Mesenchymal stem cell (in vitro differentiated cells and primary cell): Measurements from ENCODE around the gene MBD3L3. TPM values are rescaled to one million over a fixed set of nuclear protein-coding genes. Genes with fewer than 3 reads are reported as not detected.
"Not testable (repeated sequence)": the region's sequence is repeated elsewhere in the genome, so short reads cannot be mapped to it uniquely, and the experiment has no call there.

Source experiments
- DNase-seq: peaks from one replicate; pipeline ENCODE4 v3.0.0-alpha.2; 2013
- H2AFZ ChIP-seq: one replicate; pipeline ENCODE4 v1.6.1; 2013; ENCODE audit warnings: low read depth, mild to moderate bottlenecking, control low read depth, inconsistent platforms, low read length, moderate library complexity
- H2AK5ac ChIP-seq: 2 replicates; pipeline ENCODE4 v1.6.1; 2013; ENCODE audit warnings: low read length, moderate library complexity, mild to moderate bottlenecking, inconsistent platforms; ENCODE audit not compliant: severe bottlenecking
- H2BK120ac ChIP-seq: one replicate; pipeline ENCODE4 v1.6.1; 2013; ENCODE audit warnings: low read depth, mild to moderate bottlenecking, inconsistent platforms, low read length, moderate library complexity
- H2BK12ac ChIP-seq, 2 experiments: one replicate each; pipeline ENCODE4 v1.6.1; 2013; ENCODE audit warnings: inconsistent platforms in 2 of 2, low read length in 2 of 2, mild to moderate bottlenecking in 2 of 2, moderate library complexity in 2 of 2, control low read depth in 1 of 2
- H2BK15ac ChIP-seq: one replicate; pipeline ENCODE4 v1.6.1; 2013; ENCODE audit warnings: mild to moderate bottlenecking, low read depth, inconsistent platforms; ENCODE audit not compliant: poor library complexity, severe bottlenecking
- H2BK5ac ChIP-seq: 2 replicates; pipeline ENCODE4 v1.6.1; 2013; ENCODE audit warnings: low read depth, mild to moderate bottlenecking, low read length, control low read depth, inconsistent platforms; ENCODE audit not compliant: poor library complexity, severe bottlenecking
- H3K14ac ChIP-seq, 2 experiments: one replicate each; pipeline ENCODE4 v1.6.1; 2013; ENCODE audit warnings: inconsistent platforms in 2 of 2, low read length in 2 of 2, control low read depth in 1 of 2, mild to moderate bottlenecking in 1 of 2, moderate library complexity in 1 of 2
- H3K18ac ChIP-seq, 2 experiments: one replicate each; pipeline ENCODE4 v1.6.1; 2013; ENCODE audit warnings: inconsistent platforms in 2 of 2, low read length in 2 of 2, control low read depth in 1 of 2, low read depth in 1 of 2, mild to moderate bottlenecking in 1 of 2
- H3K23ac ChIP-seq, 2 experiments: one replicate each; pipeline ENCODE4 v1.6.1; 2013; ENCODE audit warnings: inconsistent platforms in 2 of 2, low read length in 2 of 2, mild to moderate bottlenecking in 2 of 2, moderate library complexity in 2 of 2, control low read depth in 1 of 2
- H3K27ac ChIP-seq: 2 replicates; pipeline ENCODE4 v1.5.1; 2013; ENCODE audit warnings: mild to moderate bottlenecking, moderate library complexity, low read length, control low read depth, inconsistent platforms; ENCODE audit not compliant: poor library complexity, severe bottlenecking
- H3K27me3 ChIP-seq, 2 experiments: 2 replicates each; pipeline versions ENCODE4 v1.6.1 to v1.7.0; 2013; ENCODE audit warnings: low read length in 2 of 2, mild to moderate bottlenecking in 2 of 2, moderate library complexity in 2 of 2, control low read depth in 1 of 2, inconsistent platforms in 1 of 2; ENCODE audit not compliant: control insufficient read depth in 1 of 2, insufficient read depth in 1 of 2
- H3K36me3 ChIP-seq, 2 experiments: 2 replicates each; pipeline versions ENCODE4 v1.6.1 to v1.7.0; 2013; ENCODE audit warnings: low read length in 2 of 2, control low read depth in 1 of 2, inconsistent platforms in 1 of 2, low read depth in 1 of 2, mild to moderate bottlenecking in 1 of 2; ENCODE audit not compliant: insufficient read depth in 2 of 2, control insufficient read depth in 1 of 2
- H3K4ac ChIP-seq, 2 experiments: one replicate each; pipeline ENCODE4 v1.6.1; 2013; ENCODE audit warnings: inconsistent platforms in 2 of 2, low read length in 2 of 2, mild to moderate bottlenecking in 2 of 2, moderate library complexity in 2 of 2, control low read depth in 1 of 2, low read depth in 1 of 2
- H3K4me1 ChIP-seq: 2 replicates; pipeline ENCODE4 v1.6.1; 2013; ENCODE audit warnings: low read depth, low read length, control low read depth; ENCODE audit not compliant: control insufficient read depth, insufficient read depth
- H3K4me2 ChIP-seq: 2 replicates; pipeline ENCODE4 v1.6.1; 2013; ENCODE audit warnings: low read length, mild to moderate bottlenecking, inconsistent platforms; ENCODE audit not compliant: poor library complexity, severe bottlenecking
- H3K4me3 ChIP-seq, 2 experiments: 2 replicates each; pipeline versions ENCODE4 v1.5.1 to v1.7.0; 2013; ENCODE audit warnings: low read length in 2 of 2, mild to moderate bottlenecking in 2 of 2, control low read depth in 1 of 2, low read depth in 1 of 2; ENCODE audit not compliant: insufficient read depth in 1 of 2
- H3K79me1 ChIP-seq: replicated peaks from 2 replicates; pipeline ENCODE4 v1.6.1; 2013; ENCODE audit warnings: mild to moderate bottlenecking, control low read depth, low read length, inconsistent platforms; ENCODE audit not compliant: poor library complexity, severe bottlenecking
- H3K9ac ChIP-seq: 2 replicates; pipeline ENCODE4 v1.7.0; 2013; ENCODE audit warnings: mild to moderate bottlenecking, low read length, moderate library complexity
- H3K9me3 ChIP-seq: 2 replicates; pipeline ENCODE4 v1.7.0; 2013; ENCODE audit warnings: mild to moderate bottlenecking, low read length; ENCODE audit not compliant: control insufficient read depth
- H4K8ac ChIP-seq: one replicate; pipeline ENCODE4 v1.6.1; 2013; ENCODE audit warnings: inconsistent platforms, mild to moderate bottlenecking, low read length, moderate library complexity
- H4K91ac ChIP-seq: one replicate; pipeline ENCODE4 v1.6.1; 2013; ENCODE audit warnings: mild to moderate bottlenecking, low read length, inconsistent platforms
- WGBS: methylation state at CpG from one replicate; pipeline ENCODE4 v1.1.7; 2013; ENCODE audit warnings: mixed read lengths; 5-methylcytosine and 5-hydroxymethylcytosine counted together
- polyA plus RNA-seq, 2 experiments: library from polyadenylated mRNA; stranded (reverse); fragments of 200-250 nt; gene quantifications; one replicate each; pipeline ENCODE4 v1.2.3, GENCODE V29; 2013

Gene MBD3L3
- polyA plus RNA-seq (2013, experiment 1 of 2) = not detected
- polyA plus RNA-seq (2013, experiment 2 of 2) = not detected

GRCh38 chr19:7058576-7058975 lies at the start of gene MBD3L3:
MBD3L3 (minus strand) TSS chr19:7058676; CDS start chr19:7058605, 71 bp downstream.
- not testable (repeated sequence) for H3K14ac ChIP-seq, DNase-seq, H2AFZ ChIP-seq, H2BK5ac ChIP-seq, H2BK15ac ChIP-seq, H2BK12ac ChIP-seq, H4K91ac ChIP-seq, H3K9me3 ChIP-seq, H3K4me2 ChIP-seq, H3K4me1 ChIP-seq, H3K4ac ChIP-seq, H3K18ac ChIP-seq, H4K8ac ChIP-seq, H3K36me3 ChIP-seq, H3K27ac ChIP-seq, H3K9ac ChIP-seq, H2BK120ac ChIP-seq, H2AK5ac ChIP-seq, H3K23ac ChIP-seq, H3K27me3 ChIP-seq, H3K79me1 ChIP-seq, H3K4me3 ChIP-seq
- WGBS = no CpG with 5 or more reads among the region's 8 CpGs

- Histone ChIP-seq H2BK5ac (no peak overlapping the region), H2BK12ac (no peak overlapping the region), H2BK15ac (no peak overlapping the region), H4K91ac (peak overlapping the region; percentile 18), H3K4ac (no peak overlapping the region), H3K9me3 (peaks cover 4% of the 10 kb centered on the region), H3K4me3 (no peak overlapping the region), H4K8ac (no peak overlapping the region), H3K18ac (no peak overlapping the region), H3K4me2 (no peak overlapping the region), H3K4me1 (no peaks in the 10 kb centered on the region), H2AFZ (no peak overlapping the region), H3K14ac (no peak overlapping the region), H3K79me1 (no peaks in the 10 kb centered on the region), H3K27ac (no peak overlapping the region), H3K27me3 (peaks cover 4 to 8% of the 10 kb centered on the region in 2 experiments), H3K9ac (no peak overlapping the region), H3K23ac (no peak overlapping the region), H2BK120ac (no peak overlapping the region), H2AK5ac (no peak overlapping the region), H3K36me3 (no peaks in the 10 kb centered on the region)
- WGBS = 80% methylated on average over 10 of the region's 10 CpGs
- DNase-seq = no peak
Observed at GRCh38 chr19:7106711-7107657, 48.5 kb upstream of the MBD3L3 start.

- H3K23ac ChIP-seq = no peak overlapping the region
- no peaks in the 10 kb centered on the region for H3K36me3 ChIP-seq
- no peak overlapping the region for H4K91ac ChIP-seq
- H3K4me1 ChIP-seq = no peaks in the 10 kb centered on the region
- peaks cover 4% of the 10 kb centered on the region for H3K9me3 ChIP-seq
- H4K8ac ChIP-seq = no peak overlapping the region
- no peak overlapping the region for H3K4me2 ChIP-seq
- H3K4me3 ChIP-seq = no peak overlapping the region
- H2BK12ac ChIP-seq = no peak overlapping the region
- H3K18ac ChIP-seq = no peak overlapping the region
- peaks cover 4 to 8% of the 10 kb centered on the region in 2 experiments for H3K27me3 ChIP-seq
- H2AFZ ChIP-seq = no peak overlapping the region
- no peak overlapping the region for H3K4ac ChIP-seq
- no peak overlapping the region for H3K14ac ChIP-seq
- H2BK15ac ChIP-seq = no peak overlapping the region
- no peak overlapping the region for H2AK5ac ChIP-seq
- no peak overlapping the region for H2BK120ac ChIP-seq
- H3K9ac ChIP-seq = no peak overlapping the region
- no peak overlapping the region for H3K27ac ChIP-seq
- no peaks in the 10 kb centered on the region for H3K79me1 ChIP-seq
- H2BK5ac ChIP-seq = no peak overlapping the region
- DNase-seq = no peak
Observed at GRCh38 chr19:7104747-7105447, 46.4 kb upstream of the MBD3L3 start.
